Fibroblast of pulmonary artery (primary cell): ENCODE data around the gene PKMYT1.
A peak's percentile ranks its signal among the peaks of the same experiment; 100 is the strongest.

Source experiments
- DNase-seq: peaks from one replicate; pipeline ENCODE4 v3.0.0-alpha.2; 2010; ENCODE audit warnings: low read depth
- H3K4me3 ChIP-seq: replicated peaks from 2 replicates; pipeline ENCODE4 v1.5.1; 2011; ENCODE audit warnings: low read depth, mild to moderate bottlenecking, control low read depth, low read length, moderate library complexity
- CTCF ChIP-seq: IDR thresholded peaks from 2 replicates; pipeline ENCODE4 v1.5.1; 2011; ENCODE audit warnings: mild to moderate bottlenecking, control low read depth, low read length, inconsistent platforms; ENCODE audit errors: missing control alignments

The PKMYT1 gene

GRCh38 chr16:2986623-2987188 lies 6.5 kb upstream of the PKMYT1 start:
- no peak overlapping the region for H3K4me3 ChIP-seq
- no peak for TF ChIP-seq CTCF
- no peak for DNase-seq

- TF ChIP-seq CTCF: no peak
These were observed 5.7 kb upstream of the PKMYT1 start for GRCh38 chr16:2985893-2986355.

GRCh38 chr16:2985462-2985861 lies 5.2 kb upstream of the PKMYT1 start:
- no peak for TF ChIP-seq CTCF
- DNase-seq: no peak
- no peak overlapping the region for H3K4me3 ChIP-seq

More at GRCh38 chr16:2985893-2986355, 5.7 kb upstream of the PKMYT1 start:
- DNase-seq: no peak
- no peak overlapping the region for H3K4me3 ChIP-seq

GRCh38 chr16:2983706-2984136 lies 3.5 kb upstream of the PKMYT1 start:
- H3K4me3 ChIP-seq: peak overlapping the region; percentile 27
- TF ChIP-seq CTCF: peak; percentile 33
- DNase-seq: peak; percentile 67

GRCh38 chr16:2982402-2982801 lies 2.2 kb upstream of the PKMYT1 start:
- no peak for TF ChIP-seq CTCF
- H3K4me3 ChIP-seq: no peak overlapping the region
- DNase-seq: no peak

GRCh38 chr16:2981899-2982250 lies 1.6 kb upstream of the PKMYT1 start:
- no peak for DNase-seq
- H3K4me3 ChIP-seq: no peak overlapping the region
- TF ChIP-seq CTCF: no peak
